IMR-90 (cell line): Measurements from ENCODE around the gene SLC38A11. TPM values are rescaled to one million over a fixed set of nuclear protein-coding genes. Genes with fewer than 3 reads are reported as not detected.

Source experiments
- ATAC-seq: fragments of 200-7000 bp; cut with Tn5 transposase; 2 replicates; pipeline ENCODE4 v1.9.1; 2020; ENCODE audit warnings: low read depth, mild to moderate bottlenecking, moderate library complexity
- BruUV-seq: library from RNA; stranded (reverse); fragments of 400-500 nt; replicated peaks from 2 replicates; lab custom pipeline; 2021; lab: Mats Ljungman, UMichigan
- CTCF ChIA-PET: fragments of 300-600 bp; formaldehyde crosslinking; extraction: SDS; loops from one replicate; lab custom pipeline; 2021; ENCODE audit warnings: antibody characterized with exemption; lab: Yijun Ruan, JAX
- POLR2A ChIA-PET: fragments of 300-600 bp; sonication (Branson Sonifier 250); formaldehyde crosslinking; loops from one replicate; lab custom pipeline; 2022; ENCODE audit warnings: antibody characterized with exemption; ENCODE audit not compliant: unreplicated experiment; lab: Charles Lee
- DNase-seq: peaks from one replicate; pipeline ENCODE4 v3.0.0; 2013
- H2AFZ ChIP-seq: replicated peaks from 2 replicates; pipeline ENCODE3; 2013; ENCODE audit warnings: low read length, mild to moderate bottlenecking; ENCODE audit not compliant: poor library complexity
- H2AK5ac ChIP-seq: 2 replicates; pipeline ENCODE4 v1.6.1; 2013; ENCODE audit warnings: low read depth, low read length, inconsistent platforms
- H2AK9ac ChIP-seq: replicated peaks from 2 replicates; pipeline ENCODE3; 2013; ENCODE audit warnings: mild to moderate bottlenecking, low read depth, low read length, moderate library complexity; ENCODE audit not compliant: poor library complexity
- H2BK120ac ChIP-seq: 2 replicates; pipeline ENCODE4 v1.6.1; 2013; ENCODE audit warnings: low read depth, low read length, inconsistent platforms
- H2BK15ac ChIP-seq: 3 replicates; pipeline ENCODE4 v1.6.1; 2013; ENCODE audit warnings: low read depth, low read length, inconsistent platforms
- H2BK20ac ChIP-seq: 2 replicates; pipeline ENCODE4 v1.6.1; 2013; ENCODE audit warnings: low read depth, mild to moderate bottlenecking, inconsistent platforms, low read length, moderate library complexity
- H2BK5ac ChIP-seq: 2 replicates; pipeline ENCODE4 v1.6.1; 2013; ENCODE audit warnings: mild to moderate bottlenecking, low read depth, low read length, inconsistent platforms; ENCODE audit not compliant: poor library complexity, severe bottlenecking
- H3K14ac ChIP-seq: replicated peaks from 2 replicates; pipeline ENCODE4 v1.6.1; 2013; ENCODE audit warnings: low read depth, low read length, inconsistent platforms
- H3K18ac ChIP-seq: 2 replicates; pipeline ENCODE4 v1.6.1; 2013; ENCODE audit warnings: low read depth, low read length, control low read depth
- H3K23ac ChIP-seq: 2 replicates; pipeline ENCODE4 v1.6.1; 2013; ENCODE audit warnings: low read depth, low read length, inconsistent platforms
- H3K27ac ChIP-seq: 2 replicates; pipeline ENCODE4 v1.5.1; 2013; ENCODE audit warnings: mild to moderate bottlenecking, control low read depth, low read length; ENCODE audit not compliant: insufficient read depth
- H3K27me3 ChIP-seq: 2 replicates; pipeline ENCODE4 v1.6.1; 2013; ENCODE audit warnings: low read length; ENCODE audit not compliant: control insufficient read depth, insufficient read depth
- H3K36me3 ChIP-seq: 2 replicates; pipeline ENCODE4 v1.6.1; 2013; ENCODE audit warnings: low read length, mixed read lengths; ENCODE audit not compliant: control insufficient read depth, insufficient read depth
- H3K4ac ChIP-seq: 2 replicates; pipeline ENCODE4 v1.6.1; 2013; ENCODE audit warnings: low read depth, low read length, inconsistent platforms
- H3K4me1 ChIP-seq: 2 replicates; pipeline ENCODE4 v1.6.1; 2013; ENCODE audit warnings: low read length, mixed read lengths; ENCODE audit not compliant: control insufficient read depth, insufficient read depth
- H3K4me2 ChIP-seq: 2 replicates; pipeline ENCODE4 v1.6.1; 2013; ENCODE audit warnings: low read depth, mild to moderate bottlenecking, control low read depth, low read length, moderate library complexity
- H3K4me3 ChIP-seq: 2 replicates; pipeline ENCODE4 v1.5.1; 2013; ENCODE audit warnings: low read depth, mild to moderate bottlenecking, control low read depth, low read length, moderate library complexity; ENCODE audit not compliant: insufficient read depth
- H3K56ac ChIP-seq: 2 replicates; pipeline ENCODE4 v1.6.1; 2013; ENCODE audit warnings: low read length, inconsistent platforms; ENCODE audit not compliant: insufficient read depth; ENCODE audit errors: extremely low read depth
- H3K79me1 ChIP-seq, 2 experiments: 2 replicates each; pipeline ENCODE4 v1.6.1; 2013; ENCODE audit warnings: low read length in 2 of 2, inconsistent platforms in 1 of 2, low read depth in 1 of 2
- H3K9ac ChIP-seq: 2 replicates; pipeline ENCODE4 v1.6.1; 2013; ENCODE audit warnings: low read depth, low read length, control low read depth
- H3K9me1 ChIP-seq: 2 replicates; pipeline ENCODE4 v1.6.1; 2013; ENCODE audit warnings: low read length, inconsistent platforms; ENCODE audit not compliant: insufficient read depth
- H3K9me3 ChIP-seq: 2 replicates; pipeline ENCODE4 v1.6.1; 2013; ENCODE audit warnings: low read length; ENCODE audit not compliant: control insufficient read depth, insufficient read depth
- H4K20me1 ChIP-seq: 2 replicates; pipeline ENCODE4 v1.6.1; 2013; ENCODE audit warnings: low read length, inconsistent platforms; ENCODE audit not compliant: insufficient read depth
- H4K5ac ChIP-seq: 2 replicates; pipeline ENCODE4 v1.6.1; 2013; ENCODE audit warnings: mild to moderate bottlenecking, low read depth, low read length, control low read depth
- H4K8ac ChIP-seq, 2 experiments: 2 replicates each; pipeline ENCODE4 v1.6.1; 2013; ENCODE audit warnings: low read depth in 2 of 2, low read length in 2 of 2, control low read depth in 1 of 2, inconsistent platforms in 1 of 2
- H4K91ac ChIP-seq: 2 replicates; pipeline ENCODE4 v1.6.1; 2013; ENCODE audit warnings: low read depth, low read length, inconsistent platforms; ENCODE audit not compliant: insufficient read depth
- BHLHE40 ChIP-seq: fragments of 150-350 bp; IDR thresholded peaks from 2 replicates; pipeline ENCODE4 v1.6.1; 2016; ENCODE audit warnings: mild to moderate bottlenecking, low read depth, low read length
- CEBPB ChIP-seq: IDR thresholded peaks from 2 replicates; pipeline ENCODE4 v1.6.1; 2012; ENCODE audit warnings: low read depth, low read length, improper control_type of control experiment
- CHD1 ChIP-seq: IDR thresholded peaks from 2 replicates; pipeline ENCODE4 v1.6.1; 2012; ENCODE audit warnings: low read depth, low read length, improper control_type of control experiment
- FOS ChIP-seq: fragments of 150-350 bp; IDR thresholded peaks from 2 replicates; pipeline ENCODE4 v1.6.1; 2016; ENCODE audit warnings: low read depth, low read length
- MAFK ChIP-seq: IDR thresholded peaks from 2 replicates; pipeline ENCODE4 v1.6.1; 2012; ENCODE audit warnings: low read depth, low read length, improper control_type of control experiment
- MAZ ChIP-seq: IDR thresholded peaks from 2 replicates; pipeline ENCODE4 v1.6.1; 2012; ENCODE audit warnings: low read depth, mild to moderate bottlenecking, low read length, improper control_type of control experiment, moderate library complexity, borderline replicate concordance
- MXI1 ChIP-seq: IDR thresholded peaks from 2 replicates; pipeline ENCODE4 v1.6.1; 2012; ENCODE audit warnings: low read depth, mild to moderate bottlenecking, low read length, moderate library complexity, borderline replicate concordance
- NFE2L2 ChIP-seq: fragments of 150-350 bp; IDR thresholded peaks from 2 replicates; pipeline ENCODE4 v1.6.1; 2016; ENCODE audit warnings: low read depth, mild to moderate bottlenecking, low read length
- POLR2A ChIP-seq: IDR thresholded peaks from 2 replicates; pipeline ENCODE4 v1.6.1; 2012; ENCODE audit warnings: mild to moderate bottlenecking, low read depth, low read length
- RAD21 ChIP-seq: IDR thresholded peaks from 2 replicates; pipeline ENCODE4 v1.6.1; 2012; ENCODE audit warnings: low read length, improper control_type of control experiment
- RCOR1 ChIP-seq: IDR thresholded peaks from 2 replicates; pipeline ENCODE4 v1.6.1; 2012; ENCODE audit warnings: mild to moderate bottlenecking, low read length, improper control_type of control experiment; ENCODE audit not compliant: insufficient replicate concordance
- RFX5 ChIP-seq: IDR thresholded peaks from 2 replicates; pipeline ENCODE4 v1.8.0; 2012; ENCODE audit warnings: low read depth, mild to moderate bottlenecking, low read length, moderate library complexity
- SMC3 ChIP-seq: fragments of 150-350 bp; IDR thresholded peaks from 2 replicates; pipeline ENCODE4 v1.6.1; 2016; ENCODE audit warnings: low read depth, mild to moderate bottlenecking, antibody characterized with exemption, low read length, moderate library complexity
- WGBS, 2 experiments: methylation state at CpG; one replicate each; pipeline versions ENCODE4 v1.1.5 to v1.1.7; 2013; ENCODE audit warnings: missing lambda C conversion rate in 2 of 2; ENCODE audit not compliant: insufficient read length in 1 of 2; ENCODE audit errors: extremely low coverage in 2 of 2; 5-methylcytosine and 5-hydroxymethylcytosine counted together
- dilution Hi-C: fragments of 300-500 bp; cut with HindIII; formaldehyde crosslinking; loops from one replicate; pipeline ENCODE4 v1.14.3; 2018; ENCODE audit warnings: low sequenced_read_pairs; ENCODE audit not compliant: unreplicated experiment
- in situ Hi-C: fragments of 300-500 bp; cut with MboI; formaldehyde crosslinking; loops from 3 replicates; pipeline ENCODE4 v1.14.3; 2019; ENCODE audit warnings: low sequenced_read_pairs, inconsistent platforms, mixed read lengths
- intact Hi-C: fragments of 100-400 bp; cut with micrococcal nuclease; formaldehyde crosslinking; loops from 2 replicates; pipeline ENCODE4 v1.10.0; 2022
- polyA plus RNA-seq, 3 experiments: library from polyadenylated mRNA; depleted of rRNA; stranded (reverse); fragments of >200 nt; gene quantifications; 2 replicates each; pipeline ENCODE4 v1.2.3, GENCODE V29; 2012; ENCODE audit warnings: low replicate concordance in 1 of 3
- total RNA-seq: library from RNA; depleted of rRNA; stranded (reverse); fragments of >200 nt; gene quantifications from 2 replicates; pipeline ENCODE4 v1.2.3, GENCODE V29; 2012
- TF ChIP-seq, protein P1 (sequence below): fragments of 150-350 bp; IDR thresholded peaks from 2 replicates; pipeline ENCODE4 v1.6.1; 2016; ENCODE audit warnings: low read depth, mild to moderate bottlenecking, low read length, moderate library complexity, borderline replicate concordance
- TF ChIP-seq, protein P2 (sequence below): conservative IDR thresholded peaks from 2 replicates; pipeline ENCODE4 v1.5.1; 2012; ENCODE audit warnings: mild to moderate bottlenecking, low read depth, low read length, improper control_type of control experiment
- TF ChIP-seq, protein P3 (sequence below): fragments of 150-350 bp; IDR thresholded peaks from 2 replicates; pipeline ENCODE4 v1.6.1; 2017; ENCODE audit warnings: mild to moderate bottlenecking, antibody characterized with exemption, low read length, low read depth

SLC38A11 gene
- total and polyA plus RNA-seq, 2 of the 4 experiments (the other 2 are of a cell fraction): 0.18 to 0.21 TPM

DNA sequence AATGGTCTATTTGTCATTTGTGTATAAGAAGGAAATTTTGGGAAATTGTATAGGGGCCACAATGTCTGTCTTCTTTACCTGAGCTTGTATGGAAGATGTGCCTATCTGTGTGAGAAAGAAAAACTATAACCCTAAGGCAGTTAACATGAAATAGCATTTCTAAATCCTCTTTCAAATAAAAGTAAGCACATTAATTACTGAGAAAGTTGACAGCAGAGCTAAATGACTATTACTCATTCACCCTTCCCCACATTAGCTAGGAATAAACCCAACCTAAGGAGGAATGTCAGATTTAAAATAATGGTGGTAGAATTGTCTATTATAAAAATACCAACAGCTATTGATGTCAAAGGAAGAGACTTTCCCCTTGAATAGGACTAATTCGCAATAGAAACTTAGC, 56.2 kb downstream of the SLC38A11 start:
- dilution Hi-C loops: no loop called here
- Histone ChIP-seq H3K4me1 (peaks cover 7% of the 10 kb centered on the region), H2BK5ac (peak overlapping the region; percentile 75), H2BK20ac (no peak overlapping the region), H3K9me1 (0 out of 2 replicates have a peak, but pooled peaks cover 6% of the 10 kb centered on the region), H3K56ac (no peak overlapping the region), H4K8ac (no peak overlapping the region), H3K79me1 (no peaks in the 10 kb centered on the region; a peak in 1 of 4 replicates), H2AFZ (no peak overlapping the region), H4K91ac (no peak overlapping the region), H2BK120ac (no peak overlapping the region), H3K14ac (no peak overlapping the region), H4K5ac (no peak overlapping the region), H2AK5ac (no peak overlapping the region), H3K4me3 (no peak overlapping the region), H2BK15ac (no peak overlapping the region), H3K9ac (no peak overlapping the region), H2AK9ac (no peak overlapping the region), H3K36me3 (no peaks in the 10 kb centered on the region), H3K23ac (no peak overlapping the region), H4K20me1 (no peaks in the 10 kb centered on the region), H3K27me3 (no peaks in the 10 kb centered on the region), H3K9me3 (no peaks in the 10 kb centered on the region), H3K4me2 (no peak overlapping the region), H3K18ac (no peak overlapping the region; the same call in 1 of the 2 replicates), H3K27ac (no peak overlapping the region), H3K4ac (no peak overlapping the region)
- in situ Hi-C loops: no loop called here
- no peak for ATAC-seq
- DNase-seq: no peak
- TF ChIP-seq RCOR1 (no peak), MXI1 (no peak), FOS (no peak), MAFK (no peak), CHD1 (no peak), RFX5 (no peak), CEBPB (no peak), POLR2A (no peak), BHLHE40 (no peak), SMC3 (no peak), RAD21 (no peak), NFE2L2 (no peak), MAZ (no peak)
- TF ChIP-seq, protein P1, sequence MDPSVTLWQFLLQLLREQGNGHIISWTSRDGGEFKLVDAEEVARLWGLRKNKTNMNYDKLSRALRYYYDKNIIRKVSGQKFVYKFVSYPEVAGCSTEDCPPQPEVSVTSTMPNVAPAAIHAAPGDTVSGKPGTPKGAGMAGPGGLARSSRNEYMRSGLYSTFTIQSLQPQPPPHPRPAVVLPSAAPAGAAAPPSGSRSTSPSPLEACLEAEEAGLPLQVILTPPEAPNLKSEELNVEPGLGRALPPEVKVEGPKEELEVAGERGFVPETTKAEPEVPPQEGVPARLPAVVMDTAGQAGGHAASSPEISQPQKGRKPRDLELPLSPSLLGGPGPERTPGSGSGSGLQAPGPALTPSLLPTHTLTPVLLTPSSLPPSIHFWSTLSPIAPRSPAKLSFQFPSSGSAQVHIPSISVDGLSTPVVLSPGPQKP: no peak
- TF ChIP-seq, protein P2, sequence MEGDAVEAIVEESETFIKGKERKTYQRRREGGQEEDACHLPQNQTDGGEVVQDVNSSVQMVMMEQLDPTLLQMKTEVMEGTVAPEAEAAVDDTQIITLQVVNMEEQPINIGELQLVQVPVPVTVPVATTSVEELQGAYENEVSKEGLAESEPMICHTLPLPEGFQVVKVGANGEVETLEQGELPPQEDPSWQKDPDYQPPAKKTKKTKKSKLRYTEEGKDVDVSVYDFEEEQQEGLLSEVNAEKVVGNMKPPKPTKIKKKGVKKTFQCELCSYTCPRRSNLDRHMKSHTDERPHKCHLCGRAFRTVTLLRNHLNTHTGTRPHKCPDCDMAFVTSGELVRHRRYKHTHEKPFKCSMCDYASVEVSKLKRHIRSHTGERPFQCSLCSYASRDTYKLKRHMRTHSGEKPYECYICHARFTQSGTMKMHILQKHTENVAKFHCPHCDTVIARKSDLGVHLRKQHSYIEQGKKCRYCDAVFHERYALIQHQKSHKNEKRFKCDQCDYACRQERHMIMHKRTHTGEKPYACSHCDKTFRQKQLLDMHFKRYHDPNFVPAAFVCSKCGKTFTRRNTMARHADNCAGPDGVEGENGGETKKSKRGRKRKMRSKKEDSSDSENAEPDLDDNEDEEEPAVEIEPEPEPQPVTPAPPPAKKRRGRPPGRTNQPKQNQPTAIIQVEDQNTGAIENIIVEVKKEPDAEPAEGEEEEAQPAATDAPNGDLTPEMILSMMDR: no peak
- TF ChIP-seq, protein P3, sequence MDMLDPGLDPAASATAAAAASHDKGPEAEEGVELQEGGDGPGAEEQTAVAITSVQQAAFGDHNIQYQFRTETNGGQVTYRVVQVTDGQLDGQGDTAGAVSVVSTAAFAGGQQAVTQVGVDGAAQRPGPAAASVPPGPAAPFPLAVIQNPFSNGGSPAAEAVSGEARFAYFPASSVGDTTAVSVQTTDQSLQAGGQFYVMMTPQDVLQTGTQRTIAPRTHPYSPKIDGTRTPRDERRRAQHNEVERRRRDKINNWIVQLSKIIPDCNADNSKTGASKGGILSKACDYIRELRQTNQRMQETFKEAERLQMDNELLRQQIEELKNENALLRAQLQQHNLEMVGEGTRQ: no peak
- POLR2A ChIA-PET: no interaction called here
- intact Hi-C loops: no loop called here
- CTCF ChIA-PET: interaction anchor here (0.7 kb wide), 1 partner anchor 9 kb away, joined by 3 read pairs; no protein-coding TSS in a partner anchor
- BruUV-seq: no TSS peak
- no CpG with 5 or more reads among the region's 1 CpG for WGBS, 2 experiments
